HEK293 (cell line): ENCODE results near the gene MMAB.

ENCODE experiments used
- BCL6B ChIP-seq: fragments of 450-650 bp; formaldehyde crosslinking; IDR thresholded peaks from 2 replicates; pipeline ENCODE4 v1.5.1; 2017; ENCODE audit warnings: missing biosample characterization, missing genetic modification characterization
- CTCF ChIP-seq: fragments of 450-650 bp; formaldehyde crosslinking; IDR thresholded peaks from 2 replicates; pipeline ENCODE4 v1.5.1; 2016; ENCODE audit warnings: missing biosample characterization, missing genetic modification characterization
- PRDM6 ChIP-seq: fragments of 450-650 bp; formaldehyde crosslinking; IDR thresholded peaks from 2 replicates; pipeline ENCODE4 v1.5.1; 2017; ENCODE audit warnings: missing biosample characterization, missing genetic modification characterization
- ZFHX2 ChIP-seq: fragments of 450-650 bp; formaldehyde crosslinking; conservative IDR thresholded peaks from 2 replicates; pipeline ENCODE4 v1.5.1; 2016; ENCODE audit warnings: missing biosample characterization, missing genetic modification characterization
- ZNF155 ChIP-seq: fragments of 450-650 bp; formaldehyde crosslinking; IDR thresholded peaks from 2 replicates; pipeline ENCODE4 v1.5.1; 2016; ENCODE audit warnings: missing biosample characterization, missing genetic modification characterization
- ZNF16 ChIP-seq: fragments of 450-650 bp; formaldehyde crosslinking; IDR thresholded peaks from 2 replicates; pipeline ENCODE4 v1.5.1; 2016; ENCODE audit warnings: low read depth, missing biosample characterization, missing genetic modification characterization
- ZNF18 ChIP-seq: fragments of 450-650 bp; formaldehyde crosslinking; IDR thresholded peaks from 2 replicates; pipeline ENCODE4 v1.5.1; 2016; ENCODE audit warnings: missing biosample characterization, missing genetic modification characterization
- ZNF280C ChIP-seq: fragments of 450-650 bp; formaldehyde crosslinking; IDR thresholded peaks from 2 replicates; pipeline ENCODE4 v1.5.1; 2016; ENCODE audit warnings: missing biosample characterization, missing genetic modification characterization
- ZNF660 ChIP-seq: fragments of 450-650 bp; IDR thresholded peaks from 2 replicates; pipeline ENCODE4 v1.5.1; 2018; ENCODE audit warnings: missing biosample characterization, mild to moderate bottlenecking, missing genetic modification characterization

- TF ChIP-seq PRDM6 (tag by site-specific recombination): no peak
- TF ChIP-seq CTCF (tag by site-specific recombination): no peak
- no peak for TF ChIP-seq ZFHX2 (tag by site-specific recombination)
- no peak for TF ChIP-seq ZNF16 (tag by site-specific recombination)
- TF ChIP-seq ZNF155 (tag by site-specific recombination): no peak
- TF ChIP-seq ZNF660 (tag by site-specific recombination): no peak
- TF ChIP-seq ZNF280C (tag by site-specific recombination): no peak
- no peak for TF ChIP-seq ZNF18 (tag by site-specific recombination)
- TF ChIP-seq BCL6B (tag by site-specific recombination): no peak
Measured at GRCh38 chr12:109524466-109525278, 48.6 kb downstream of the MMAB start.
